NCI-H748 (cell line): ENCODE data around the gene SCG5.

ENCODE experiments used
- DNase-seq: peaks from one replicate; lab custom pipeline; 2025; ENCODE audit not compliant: unreplicated experiment; lab: John Stamatoyannopoulos, UW

Gene SCG5

GRCh38 chr15:32657941-32658340 is 16.4 kb downstream of the SCG5 start:
- DNase-seq: no peak

GRCh38 chr15:32659340-32660155 is 18.0 kb downstream of the SCG5 start:
- no peak for DNase-seq

- no peak for DNase-seq
Observed at GRCh38 chr15:32663671-32664070, 22.2 kb downstream of the SCG5 start.

- DNase-seq: no peak
Observed at GRCh38 chr15:32664796-32665195, 23.3 kb downstream of the SCG5 start.

- DNase-seq: no peak
Observed at GRCh38 chr15:32667321-32667720, 25.8 kb downstream of the SCG5 start.

- DNase-seq: no peak
Observed at GRCh38 chr15:32668942-32669341, 27.4 kb downstream of the SCG5 start.

- DNase-seq: no peak
Observed at GRCh38 chr15:32669896-32670611, 28.5 kb downstream of the SCG5 start.

- DNase-seq: no peak
Observed at GRCh38 chr15:32670623-32671022, 29.1 kb downstream of the SCG5 start.

GRCh38 chr15:32671339-32672325 is 30.1 kb downstream of the SCG5 start:
- DNase-seq: no peak

GRCh38 chr15:32674681-32675080 is 33.2 kb downstream of the SCG5 start:
- no peak for DNase-seq

- DNase-seq: no peak
Observed at GRCh38 chr15:32675466-32675865, 34.0 kb downstream of the SCG5 start.

- DNase-seq: no peak
Observed at GRCh38 chr15:32676169-32676568, 34.7 kb downstream of the SCG5 start.

- peak; percentile 47 for DNase-seq
Observed at GRCh38 chr15:32677238-32677750, 35.8 kb downstream of the SCG5 start.

GRCh38 chr15:32679298-32679690 is 37.8 kb downstream of the SCG5 start:
- no peak for DNase-seq

GRCh38 chr15:32682569-32682968 is 41.1 kb downstream of the SCG5 start:
- DNase-seq: no peak

- no peak for DNase-seq
Observed at GRCh38 chr15:32682977-32683630, 41.6 kb downstream of the SCG5 start.

- DNase-seq: no peak
Observed at GRCh38 chr15:32683906-32684584, 42.5 kb downstream of the SCG5 start.

GRCh38 chr15:32685576-32685975 is 44.1 kb downstream of the SCG5 start:
- DNase-seq: no peak

- DNase-seq: no peak
Observed at GRCh38 chr15:32687556-32687955, 46.0 kb downstream of the SCG5 start.

GRCh38 chr15:32688151-32688639 is 46.7 kb downstream of the SCG5 start:
- peak; percentile 92 for DNase-seq
